IPS-15b (cell line): ENCODE measurements around the gene CCDC7.
"Not testable (repeated sequence)": the region's sequence is repeated elsewhere in the genome, so short reads cannot be mapped to it uniquely, and the experiment has no call there.

Experiments
- H3K27me3 ChIP-seq: one replicate; pipeline ENCODE4 v1.6.1; 2013; ENCODE audit warnings: low read length; ENCODE audit not compliant: control insufficient read depth, insufficient read depth
- H3K36me3 ChIP-seq: one replicate; pipeline ENCODE4 v1.6.1; 2013; ENCODE audit warnings: low read length; ENCODE audit not compliant: control insufficient read depth, insufficient read depth
- H3K4me1 ChIP-seq: one replicate; pipeline ENCODE4 v1.6.1; 2013; ENCODE audit warnings: mild to moderate bottlenecking, low read length; ENCODE audit not compliant: control insufficient read depth, insufficient read depth
- H3K4me3 ChIP-seq: one replicate; pipeline ENCODE4 v1.5.1; 2013; ENCODE audit warnings: low read depth, low read length
- H3K9ac ChIP-seq: one replicate; pipeline ENCODE4 v1.6.1; 2013; ENCODE audit warnings: low read depth, mild to moderate bottlenecking, low read length
- H3K9me3 ChIP-seq: one replicate; pipeline ENCODE4 v1.6.1; 2013; ENCODE audit warnings: mild to moderate bottlenecking, low read length; ENCODE audit not compliant: control insufficient read depth, insufficient read depth

CCDC7 gene

DNA sequence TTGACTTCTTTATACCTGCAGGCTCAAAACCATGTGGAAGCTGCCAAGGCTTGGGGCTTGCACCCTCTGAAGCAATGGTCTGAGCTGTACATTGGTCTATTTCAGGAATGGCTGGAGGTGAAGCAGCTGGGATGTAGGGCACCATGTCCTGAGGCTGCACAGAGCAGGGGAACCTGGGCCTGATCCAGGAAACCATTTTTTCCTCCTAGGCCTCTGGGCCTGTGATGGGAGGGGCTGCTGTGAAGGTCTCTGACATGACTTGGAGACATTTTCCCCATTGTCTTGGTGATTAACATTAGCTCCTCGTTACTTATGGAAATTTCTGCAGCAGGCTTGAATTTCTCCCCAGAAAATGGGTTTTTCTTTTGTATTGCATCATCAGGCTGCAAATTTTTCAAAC is 211.5 kb downstream of the CCDC7 start:
- H3K9ac ChIP-seq, H3K27me3 ChIP-seq, H3K9me3 ChIP-seq, H3K4me3 ChIP-seq, H3K4me1 ChIP-seq, H3K36me3 ChIP-seq: not testable (repeated sequence)

DNA sequence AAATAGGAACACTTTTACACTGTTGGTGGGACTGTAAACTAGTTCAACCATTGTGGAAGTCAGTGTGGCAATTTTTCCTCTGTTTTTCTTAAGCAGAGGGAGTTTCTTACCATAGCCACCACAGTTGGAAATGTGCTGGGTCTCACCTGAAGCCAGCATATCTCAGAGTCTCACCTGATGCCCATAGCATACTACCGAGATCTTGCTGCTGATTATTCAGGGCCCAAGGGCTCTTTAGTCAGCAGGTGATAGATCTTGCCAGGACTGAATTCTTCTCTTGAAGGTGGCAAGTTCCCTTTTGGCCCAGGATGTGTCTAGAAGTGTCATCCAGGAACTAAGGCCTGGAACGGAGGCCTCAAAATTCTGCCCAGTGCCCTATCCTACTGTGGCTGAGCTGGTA is 215.4 kb downstream of the CCDC7 start:
- H3K4me1 ChIP-seq: no peaks in the 10 kb centered on the region
- H3K27me3 ChIP-seq: no peaks in the 10 kb centered on the region
- peaks cover 4% of the 10 kb centered on the region for H3K9me3 ChIP-seq
- H3K9ac ChIP-seq: no peak overlapping the region
- H3K4me3 ChIP-seq: no peak overlapping the region
- H3K36me3 ChIP-seq: no peaks in the 10 kb centered on the region

DNA sequence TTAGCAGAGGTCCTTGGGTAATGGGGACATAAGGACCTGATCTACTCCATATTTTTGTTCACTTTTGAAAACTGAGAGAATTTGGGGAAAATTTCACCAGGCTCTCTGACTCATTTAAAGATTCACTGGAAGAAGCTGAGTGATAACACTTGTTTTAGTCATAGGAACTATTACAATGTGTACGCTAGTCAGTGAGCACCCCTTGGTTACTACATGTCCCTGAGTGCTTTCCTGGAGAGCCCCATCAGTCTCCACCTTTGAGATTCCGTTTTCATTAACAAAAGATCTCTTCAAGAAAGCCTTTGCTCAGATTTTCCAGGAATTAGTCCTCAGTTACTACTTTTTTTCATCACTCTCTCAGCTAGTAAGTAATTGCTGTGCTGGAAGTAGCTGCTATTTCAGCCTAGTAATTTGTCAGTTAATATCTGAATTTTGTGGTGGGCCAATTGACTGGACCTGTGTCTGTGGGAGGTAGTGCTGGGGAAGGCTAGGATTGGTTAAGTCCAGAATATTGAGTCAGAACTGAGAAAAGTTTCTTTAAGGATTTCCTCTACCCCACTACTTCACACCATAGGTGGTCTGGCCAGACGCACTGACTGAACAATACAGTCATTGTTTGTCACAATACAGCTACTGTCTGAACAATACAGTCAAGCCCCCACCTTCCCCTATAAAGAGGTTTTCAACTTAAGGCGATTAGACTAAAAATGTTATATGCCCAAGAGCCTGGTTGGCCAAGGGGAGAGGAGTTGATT is 235.0 kb downstream of the CCDC7 start:
- Histone ChIP-seq H3K36me3 (no peaks in the 10 kb centered on the region), H3K4me3 (no peak overlapping the region), H3K9ac (no peak overlapping the region), H3K9me3 (no peaks in the 10 kb centered on the region), H3K4me1 (no peaks in the 10 kb centered on the region), H3K27me3 (no peaks in the 10 kb centered on the region)

DNA sequence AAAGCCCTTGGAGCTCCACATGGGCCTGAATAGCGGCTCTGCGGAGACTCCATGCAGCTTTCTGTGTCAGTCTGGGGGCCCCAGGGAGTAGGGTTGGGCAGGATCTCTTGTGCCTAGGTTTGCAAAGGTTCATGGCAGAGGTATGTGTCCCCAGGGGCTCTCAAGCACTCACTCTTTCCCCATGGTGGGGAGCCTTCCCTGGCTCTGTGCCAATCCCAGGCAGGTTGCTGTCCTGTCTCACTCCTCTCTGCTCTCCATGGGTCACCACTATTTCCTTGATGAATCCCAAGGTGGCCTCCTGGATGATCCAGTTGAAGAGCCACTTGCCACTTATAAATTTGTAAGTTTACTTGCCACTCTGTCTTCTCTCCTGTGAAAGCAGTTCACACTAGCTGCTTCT is 238.4 kb downstream of the CCDC7 start:
- H3K27me3 ChIP-seq: no peaks in the 10 kb centered on the region
- H3K4me1 ChIP-seq: no peaks in the 10 kb centered on the region
- no peak overlapping the region for H3K4me3 ChIP-seq
- no peaks in the 10 kb centered on the region for H3K36me3 ChIP-seq
- no peaks in the 10 kb centered on the region for H3K9me3 ChIP-seq
- H3K9ac ChIP-seq: no peak overlapping the region

DNA sequence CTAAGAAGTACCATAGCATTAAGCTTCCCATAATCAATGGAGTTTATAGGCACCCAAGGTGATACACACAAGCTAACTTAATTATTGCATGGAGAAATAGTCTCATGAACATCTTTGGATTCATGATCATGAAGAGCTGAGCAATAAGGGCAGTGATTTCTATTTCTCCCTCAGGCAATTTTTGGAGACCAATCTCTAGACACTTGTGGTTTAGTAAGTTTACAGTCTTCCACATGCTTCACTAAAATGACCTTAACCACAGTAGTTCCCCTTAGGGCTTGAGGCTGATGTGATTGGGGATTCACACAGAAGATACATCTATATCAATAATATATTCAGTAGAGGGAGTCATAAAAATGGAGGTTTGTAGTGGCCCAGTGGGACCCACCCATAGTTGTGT is 241.2 kb downstream of the CCDC7 start:
- H3K27me3 ChIP-seq: no peaks in the 10 kb centered on the region
- H3K4me3 ChIP-seq: no peak overlapping the region
- H3K36me3 ChIP-seq: no peaks in the 10 kb centered on the region
- no peak overlapping the region for H3K9ac ChIP-seq
- no peaks in the 10 kb centered on the region for H3K9me3 ChIP-seq
- no peaks in the 10 kb centered on the region for H3K4me1 ChIP-seq

DNA sequence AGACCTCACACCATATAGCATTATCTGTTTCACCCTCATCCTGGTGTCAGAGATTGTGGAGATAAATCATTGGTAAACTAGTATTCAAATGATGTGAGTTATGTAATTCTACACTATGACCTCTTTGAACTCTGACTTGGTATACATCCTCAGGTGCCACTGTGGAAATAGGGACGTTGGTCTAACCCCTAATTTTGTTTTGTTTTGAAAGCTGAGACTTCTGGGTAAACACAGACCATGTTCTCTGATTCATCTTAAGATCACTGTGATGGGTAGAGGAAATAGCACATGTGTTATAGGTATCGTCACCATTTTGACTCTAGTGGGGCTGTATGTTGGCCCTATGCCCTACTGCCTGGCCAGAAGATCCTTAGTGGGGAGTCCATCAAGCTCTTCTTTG is 241.6 kb downstream of the CCDC7 start:
- Histone ChIP-seq H3K4me3 (no peak overlapping the region), H3K36me3 (no peaks in the 10 kb centered on the region), H3K4me1 (no peaks in the 10 kb centered on the region), H3K9me3 (no peaks in the 10 kb centered on the region), H3K27me3 (no peaks in the 10 kb centered on the region), H3K9ac (no peak overlapping the region)

DNA sequence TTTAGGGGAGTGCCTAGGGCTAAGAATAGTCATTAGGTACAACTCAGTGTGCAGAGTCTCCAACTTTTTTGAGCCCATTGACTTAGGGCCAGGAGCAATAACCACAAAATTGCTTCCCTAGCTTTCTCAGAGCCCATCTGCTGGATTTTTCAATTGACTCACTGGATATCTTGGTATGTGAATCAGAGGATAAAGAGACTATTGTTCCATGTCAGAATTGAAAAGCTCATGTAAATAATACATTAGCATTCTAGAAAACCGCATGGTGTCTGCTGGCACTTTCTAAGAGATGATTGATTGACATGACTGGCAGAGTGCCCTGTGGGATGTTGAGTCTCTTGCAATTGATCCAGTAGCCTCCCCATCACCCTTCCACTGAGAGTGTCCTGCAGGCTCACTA is 246.2 kb downstream of the CCDC7 start:
- Histone ChIP-seq H3K9ac (no peak overlapping the region), H3K36me3 (no peaks in the 10 kb centered on the region), H3K4me1 (no peaks in the 10 kb centered on the region), H3K9me3 (peaks cover 2% of the 10 kb centered on the region), H3K4me3 (no peak overlapping the region), H3K27me3 (no peaks in the 10 kb centered on the region)

DNA sequence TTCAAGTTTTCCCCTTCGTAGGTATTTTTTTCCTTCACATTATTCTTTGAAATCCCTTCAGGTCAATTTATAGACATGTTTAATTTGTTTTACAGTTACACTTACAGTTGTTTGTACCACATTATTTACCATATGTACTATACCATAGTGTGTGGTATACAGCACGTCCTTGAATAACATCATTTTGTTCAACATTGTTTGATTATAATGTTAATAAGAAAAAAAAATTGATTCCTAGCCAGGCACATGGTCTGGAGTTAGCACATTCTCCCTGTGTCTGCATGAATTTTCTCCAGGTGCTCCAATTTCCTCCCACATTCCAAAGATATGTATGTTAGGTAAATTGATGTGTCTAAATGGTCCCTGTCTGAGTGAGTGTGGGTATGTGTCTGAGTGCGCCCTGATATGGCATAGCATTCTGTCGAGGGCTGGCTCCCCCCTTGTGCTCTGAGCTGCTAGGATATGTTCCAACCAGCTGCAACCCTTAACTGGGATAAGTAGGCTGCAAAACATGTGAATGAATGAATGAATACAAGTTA is 247.6 kb downstream of the CCDC7 start:
- Histone ChIP-seq H3K4me1 (no peaks in the 10 kb centered on the region), H3K4me3 (no peak overlapping the region)

DNA sequence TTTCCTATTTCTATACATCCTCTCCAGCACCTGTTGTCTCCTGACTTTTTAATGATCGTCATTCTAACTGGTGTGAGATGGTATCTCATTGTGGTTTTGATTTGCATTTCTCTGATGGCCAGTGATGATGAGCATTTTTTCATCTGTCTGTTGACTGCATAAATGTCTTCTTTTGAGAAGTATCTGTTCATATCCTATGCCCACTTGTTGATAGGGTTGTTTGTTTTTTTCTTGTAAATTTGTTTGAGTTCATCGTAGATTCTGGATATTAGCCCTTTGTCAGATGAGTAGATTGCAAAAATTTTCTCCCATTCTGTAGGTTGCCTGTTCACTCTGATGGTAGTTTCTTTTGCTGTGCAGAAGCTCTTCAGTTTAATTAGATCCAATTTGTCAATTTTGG is 253.7 kb downstream of the CCDC7 start:
- not testable (repeated sequence) for H3K4me3 ChIP-seq, H3K9me3 ChIP-seq, H3K9ac ChIP-seq, H3K36me3 ChIP-seq, H3K4me1 ChIP-seq, H3K27me3 ChIP-seq

More for the DNA sequence above, 247.6 kb downstream of the CCDC7 start:
- Histone ChIP-seq H3K36me3 (no peaks in the 10 kb centered on the region), H3K27me3 (no peaks in the 10 kb centered on the region), H3K9ac (no peak overlapping the region), H3K9me3 (peaks cover 4% of the 10 kb centered on the region)

DNA sequence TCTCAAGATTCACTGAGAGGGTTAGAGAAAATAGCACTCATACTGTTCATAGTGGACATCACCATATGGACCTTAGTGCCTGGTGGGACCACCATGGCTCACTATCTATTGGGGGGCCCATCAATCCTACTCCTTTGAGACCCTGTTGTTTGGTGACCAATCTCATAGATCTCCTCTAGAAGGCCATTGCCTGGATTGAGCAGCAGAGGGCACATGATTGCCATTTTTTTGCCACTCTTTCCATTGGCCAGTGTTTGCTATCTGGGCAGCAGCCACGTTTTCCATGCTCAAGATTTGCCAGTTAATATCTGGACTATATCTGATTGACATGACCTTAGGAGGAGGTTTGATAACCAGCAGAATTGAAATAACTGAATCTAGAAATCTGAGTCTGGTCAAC is 267.6 kb downstream of the CCDC7 start:
- no peaks in the 10 kb centered on the region for H3K9me3 ChIP-seq
- no peak overlapping the region for H3K9ac ChIP-seq
- H3K36me3 ChIP-seq: no peaks in the 10 kb centered on the region
- no peaks in the 10 kb centered on the region for H3K4me1 ChIP-seq
- no peaks in the 10 kb centered on the region for H3K27me3 ChIP-seq
- H3K4me3 ChIP-seq: no peak overlapping the region

DNA sequence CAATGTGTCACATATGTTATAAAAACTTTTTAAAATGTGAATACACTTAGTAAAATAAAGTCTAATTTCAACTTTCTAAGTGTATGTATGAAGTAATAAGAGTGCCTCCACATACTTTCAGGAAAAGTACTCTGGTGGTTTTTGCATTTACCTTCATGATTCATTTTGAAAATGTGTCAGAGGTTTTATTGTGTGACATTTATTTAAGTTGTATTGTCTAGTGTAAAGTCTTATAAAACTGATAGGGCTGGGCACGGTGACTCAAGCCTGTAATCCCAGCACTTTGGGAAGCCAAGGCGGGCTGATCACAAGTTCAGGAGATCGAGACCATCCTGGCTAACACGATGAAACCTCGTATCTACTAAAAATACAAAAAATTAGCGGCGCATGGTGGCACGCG is 285.6 kb downstream of the CCDC7 start:
- no peaks in the 10 kb centered on the region for H3K27me3 ChIP-seq
- H3K4me1 ChIP-seq: no peaks in the 10 kb centered on the region
- H3K4me3 ChIP-seq: no peak overlapping the region
- no peaks in the 10 kb centered on the region for H3K9me3 ChIP-seq
- no peaks in the 10 kb centered on the region for H3K36me3 ChIP-seq
- no peak overlapping the region for H3K9ac ChIP-seq

DNA sequence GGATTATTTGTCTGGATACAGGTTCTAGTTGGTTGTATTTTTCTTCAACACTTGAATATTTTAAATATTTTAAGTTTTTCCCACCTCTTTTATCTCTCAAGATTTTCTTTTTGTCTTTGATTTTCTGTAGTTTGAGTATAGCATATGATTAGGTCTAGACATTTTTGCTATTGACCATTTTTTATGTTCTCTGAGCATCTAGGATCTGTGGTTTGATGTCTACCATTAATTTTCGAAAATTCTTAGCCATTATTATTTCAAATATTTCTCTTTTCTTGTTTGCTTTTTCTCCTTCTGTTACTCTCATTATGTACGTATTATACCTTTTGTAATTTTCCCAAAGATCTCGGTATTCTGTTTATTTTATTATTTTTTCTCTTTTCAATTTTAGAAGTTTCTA is 293.0 kb downstream of the CCDC7 start:
- Histone ChIP-seq H3K9ac (no peak overlapping the region), H3K9me3 (no peaks in the 10 kb centered on the region), H3K4me1 (no peaks in the 10 kb centered on the region), H3K27me3 (no peaks in the 10 kb centered on the region), H3K4me3 (no peak overlapping the region), H3K36me3 (no peaks in the 10 kb centered on the region)
